GM12878 (cell line): ENCODE results near the gene C8B. TPM values are rescaled to one million over a fixed set of nuclear protein-coding genes. Genes with fewer than 3 reads are reported as not detected.

Experiments
- ATAC-seq: fragments of 200-7000 bp; cut with Tn5 transposase; 3 replicates; pipeline ENCODE4 v1.9.1; 2020; ENCODE audit warnings: mild to moderate bottlenecking, moderate library complexity
- BruUV-seq: library from RNA; stranded (reverse); fragments of 400-500 nt; replicated peaks from 2 replicates; lab custom pipeline; 2021; lab: Mats Ljungman, UMichigan
- CTCF ChIA-PET: fragments of 300-600 bp; sonication (Branson Sonifier 250); formaldehyde crosslinking; extraction: SDS; loops from one replicate; lab custom pipeline; 2021; ENCODE audit warnings: inconsistent platforms; lab: Yijun Ruan, JAX
- POLR2A ChIA-PET: fragments of 350-600 bp; formaldehyde crosslinking; extraction: SDS; loops from one replicate; lab custom pipeline; 2021; ENCODE audit warnings: inconsistent platforms; lab: Charles Lee
- RAD21 ChIA-PET: fragments of 300-600 bp; sonication (Branson Sonifier 250); formaldehyde crosslinking; loops from one replicate; lab custom pipeline; 2023; ENCODE audit warnings: antibody characterized with exemption; ENCODE audit not compliant: unreplicated experiment; lab: Charles Lee
- SMC1A ChIA-PET: fragments of 300-600 bp; sonication (Branson Sonifier 250); formaldehyde crosslinking; loops from one replicate; lab custom pipeline; 2023; ENCODE audit not compliant: unreplicated experiment, uncharacterized antibody; lab: Charles Lee
- DNase-seq: peaks from one replicate; pipeline ENCODE4 v3.0.0-alpha.2; 2011; ENCODE audit warnings: low read depth, low spot score
- FAIRE-seq: peaks from 3 replicates; lab custom pipeline; 2011; peaks lifted over from hg19 to GRCh38; lab: Jason Lieb, UNC
- H2AFZ ChIP-seq: 2 replicates; pipeline ENCODE4 v1.6.0; 2011; ENCODE audit warnings: low read depth, low read length, control low read depth; ENCODE audit not compliant: control insufficient read depth
- H3K27ac ChIP-seq: 2 replicates; pipeline ENCODE4 v1.5.1; 2011; ENCODE audit warnings: control low read depth; ENCODE audit not compliant: control insufficient read depth, insufficient read depth
- H3K27me3 ChIP-seq, 2 experiments: replicated peaks in 1 of 2; 2 replicates each; pipeline versions ENCODE4 v1.6.0 to v1.6.1; 2011; ENCODE audit warnings: low read length in 1 of 2; ENCODE audit not compliant: control insufficient read depth in 2 of 2, insufficient read depth in 2 of 2
- H3K36me3 ChIP-seq, 2 experiments: 2 replicates each; pipeline ENCODE4 v1.5.1; 2011; ENCODE audit warnings: low read length in 1 of 2; ENCODE audit not compliant: control insufficient read depth in 2 of 2, insufficient read depth in 2 of 2
- H3K4me1 ChIP-seq: 2 replicates; pipeline ENCODE4 v1.6.1; 2011; ENCODE audit warnings: mild to moderate bottlenecking, low read length, moderate library complexity, mixed read lengths; ENCODE audit not compliant: control insufficient read depth, insufficient read depth
- H3K4me2 ChIP-seq: 2 replicates; pipeline ENCODE4 v1.6.0; 2011; ENCODE audit warnings: control low read depth; ENCODE audit not compliant: control insufficient read depth, insufficient read depth
- H3K4me3 ChIP-seq: fragments of 200-600 bp; sonication (generic); 2 replicates; pipeline ENCODE4 v1.5.1; 2016
- H3K79me2 ChIP-seq: 2 replicates; pipeline ENCODE4 v1.6.0; 2011; ENCODE audit warnings: low read length; ENCODE audit not compliant: control insufficient read depth, insufficient read depth
- H3K9ac ChIP-seq: 2 replicates; pipeline ENCODE4 v1.8.0; 2011; ENCODE audit warnings: low read length, control low read depth, mixed read lengths; ENCODE audit not compliant: control insufficient read depth, insufficient read depth
- H3K9me3 ChIP-seq: replicated peaks from 3 replicates; pipeline ENCODE4 v1.5.1; 2011; ENCODE audit warnings: mild to moderate bottlenecking, low read length; ENCODE audit not compliant: control insufficient read depth, insufficient read depth
- H4K20me1 ChIP-seq: 2 replicates; pipeline ENCODE4 v1.6.0; 2011; ENCODE audit not compliant: control insufficient read depth, insufficient read depth
- CBX5 ChIP-seq: sonication (generic); IDR thresholded peaks from 2 replicates; pipeline ENCODE4 v1.6.1; 2016; ENCODE audit warnings: low read depth, moderate library complexity, mild to moderate bottlenecking, inconsistent platforms
- CHD4 ChIP-seq: fragments of 200-600 bp; sonication (generic); IDR thresholded peaks from 2 replicates; pipeline ENCODE4 v1.6.1; 2016; ENCODE audit warnings: mild to moderate bottlenecking
- FOXK2 ChIP-seq: fragments of 450-650 bp; IDR thresholded peaks from 2 replicates; pipeline ENCODE4 v1.6.1; 2017; ENCODE audit warnings: mild to moderate bottlenecking, moderate library complexity
- MTA2 ChIP-seq: fragments of 450-650 bp; IDR thresholded peaks from 2 replicates; pipeline ENCODE4 v1.6.1; 2016; ENCODE audit warnings: low read depth, mild to moderate bottlenecking, moderate library complexity
- NFYB ChIP-seq: IDR thresholded peaks from 2 replicates; pipeline ENCODE4 v1.6.1; 2011; ENCODE audit warnings: low read depth, mild to moderate bottlenecking, low read length, improper control_type of control experiment, moderate library complexity; ENCODE audit not compliant: insufficient read depth
- NR2C1 ChIP-seq: fragments of 450-650 bp; IDR thresholded peaks from 2 replicates; pipeline ENCODE4 v1.6.1; 2017; ENCODE audit warnings: antibody characterized with exemption, mild to moderate bottlenecking, moderate library complexity
- PAX5 ChIP-seq: IDR thresholded peaks from 2 replicates; pipeline ENCODE4 v1.6.1; 2011; ENCODE audit warnings: low read depth, low read length, borderline replicate concordance
- ZBTB11 ChIP-seq: fragments of 450-650 bp; formaldehyde crosslinking; IDR thresholded peaks from 2 replicates; pipeline ENCODE4 v1.5.0; 2022; ENCODE audit warnings: mild to moderate bottlenecking, missing genetic modification characterization
- whole genome bisulfite sequencing: methylation state at CpG from one replicate; pipeline ENCODE4 v1.1.6; 2016; ENCODE audit warnings: low lambda C conversion rate; ENCODE audit not compliant: insufficient replicate concordance, insufficient coverage; ENCODE audit errors: missing lambda C conversion rate; 5-methylcytosine and 5-hydroxymethylcytosine counted together
- in situ Hi-C: fragments of 300-500 bp; cut with MboI; formaldehyde crosslinking; loops from 9 replicates; pipeline ENCODE4 v1.14.3; 2018; ENCODE audit warnings: mixed read lengths
- intact Hi-C: fragments of 100-400 bp; cut with micrococcal nuclease; formaldehyde crosslinking; loops from one replicate; pipeline ENCODE4 v1.14.2; 2022; ENCODE audit not compliant: unreplicated experiment
- polyA plus RNA-seq, 11 experiments: library from polyadenylated mRNA; depleted of rRNA in 4 of 11; unstranded in 6 of 11; stranded (reverse) in 5 of 11; fragments of >200 nt; fragmentation: Nextera tagmentation in 4 of 11; fragmentation: Illumina TruSeq in 1 of 11; extraction: Ambion mirVana in 4 of 11; extraction: Trizol in 1 of 11; gene quantifications; 1 replicate in 1 of 11; 2 replicates in 10 of 11; pipeline versions ENCODE4 v1.2.1 to v1.2.3, GENCODE V29; 2011 to 2016; ENCODE audit warnings: inconsistent platforms in 2 of 11, missing spikeins in 2 of 11, low read depth in 1 of 11
- total RNA-seq, 4 experiments: library from RNA; depleted of rRNA in 3 of 4; stranded (reverse); fragments of >200 nt in 3 of 4; fragmentation: Illumina TruSeq in 1 of 4; extraction: Trizol in 1 of 4; gene quantifications; 2 replicates each; pipeline versions ENCODE4 v1.2.1 to v1.2.3, GENCODE V29; 2013 to 2021

The C8B gene
- total and polyA plus RNA-seq, 10 of the 15 experiments (the other 5 are each of a cell fraction or from before 2014, with no cell fraction given), result not detected

GRCh38 chr1:56964349-56965017, 1.3 kb downstream of the C8B start:
- no peaks in the 10 kb centered on the region for H3K9me3 ChIP-seq
- H3K79me2 ChIP-seq, result no peaks in the 10 kb centered on the region
- SMC1A ChIA-PET, result interaction anchor here (0.9 kb wide), 1 partner anchor 15 kb away, joined by 3 read pairs; no protein-coding TSS in a partner anchor
- no peak overlapping the region for H3K27ac ChIP-seq
- no peak for DNase-seq
- H2AFZ ChIP-seq, result no peak overlapping the region
- H4K20me1 ChIP-seq, result no peaks in the 10 kb centered on the region
- no peak overlapping the region for H3K9ac ChIP-seq
- FAIRE-seq, result no peak
- no peak overlapping the region for H3K4me3 ChIP-seq
- POLR2A ChIA-PET, result no interaction called here
- CTCF ChIA-PET, result no interaction called here
- WGBS, result 23% methylated on average over 9 of the region's 9 CpGs
- in situ Hi-C loops, result no loop called here
- no TSS peak for BruUV-seq
- H3K4me1 ChIP-seq, result no peaks in the 10 kb centered on the region
- no peaks in the 10 kb centered on the region for H3K36me3 ChIP-seq
- RAD21 ChIA-PET, result no interaction called here
- no peak overlapping the region for H3K4me2 ChIP-seq
- TF ChIP-seq CBX5 (no peak), NFYB (no peak), NR2C1 (no peak), CHD4 (no peak), MTA2 (no peak), ZBTB11 (no peak), FOXK2 (no peak), PAX5 (no peak)
- H3K27me3 ChIP-seq, result no peaks in the 10 kb centered on the region
- no peak for ATAC-seq
- intact Hi-C loops, result no loop called here
